WTC11 (cell line): ENCODE data around the gene KCNS3.

ENCODE experiments used
- ESRRA ChIP-seq: sonication (generic); formaldehyde crosslinking; IDR thresholded peaks from 2 replicates; pipeline ENCODE4 v1.8.1; 2022; ENCODE audit warnings: mild to moderate bottlenecking, missing genetic modification reagents, borderline replicate concordance
- PRRX2 ChIP-seq: fragments of 250-450 bp; sonication (Bioruptor Pico); IDR thresholded peaks from 2 replicates; pipeline ENCODE4 v1.8.0; 2021; ENCODE audit warnings: mild to moderate bottlenecking
- TCF7 ChIP-seq: sonication (generic); formaldehyde crosslinking; IDR thresholded peaks from 2 replicates; pipeline ENCODE4 v1.8.0; 2022; ENCODE audit warnings: mild to moderate bottlenecking, low read depth, missing genetic modification reagents, moderate library complexity
- TF ChIP-seq, protein P1 (sequence below): sonication (generic); formaldehyde crosslinking; IDR thresholded peaks from 2 replicates; pipeline ENCODE4 v1.8.1; 2023; ENCODE audit warnings: mild to moderate bottlenecking, moderate library complexity, missing genetic modification reagents
- TF ChIP-seq, protein P2 (sequence below): fragments of 200-600 bp; IDR thresholded peaks from 2 replicates; pipeline ENCODE4 v1.8.0; 2022; ENCODE audit warnings: antibody characterized with exemption
- TF ChIP-seq, protein P3 (sequence below): sonication (generic); formaldehyde crosslinking; IDR thresholded peaks from 2 replicates; pipeline ENCODE4 v1.8.1; 2023; ENCODE audit warnings: mild to moderate bottlenecking, missing genetic modification reagents

DNA sequence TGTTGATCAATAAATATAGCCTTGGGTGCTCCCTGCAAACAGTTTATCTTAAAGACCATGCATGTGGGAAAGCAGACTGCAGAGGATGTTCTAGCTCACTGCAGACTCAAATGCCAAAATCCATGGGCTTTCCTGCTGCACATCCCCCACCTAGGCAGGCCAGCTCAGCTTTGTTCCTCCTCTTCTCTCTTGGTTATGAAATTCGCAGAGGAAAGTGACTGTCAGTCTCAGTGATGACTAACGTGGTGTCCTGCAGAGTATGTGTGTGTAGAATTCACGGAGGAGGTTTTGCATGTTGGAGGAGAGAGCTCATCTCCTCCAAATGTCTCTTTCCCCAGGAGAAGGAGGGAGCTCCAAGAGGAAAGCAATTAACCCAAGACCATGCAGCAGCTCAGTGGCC lies 21.4 kb upstream of the KCNS3 start:
- no peak for TF ChIP-seq TCF7
- TF ChIP-seq, protein P1, sequence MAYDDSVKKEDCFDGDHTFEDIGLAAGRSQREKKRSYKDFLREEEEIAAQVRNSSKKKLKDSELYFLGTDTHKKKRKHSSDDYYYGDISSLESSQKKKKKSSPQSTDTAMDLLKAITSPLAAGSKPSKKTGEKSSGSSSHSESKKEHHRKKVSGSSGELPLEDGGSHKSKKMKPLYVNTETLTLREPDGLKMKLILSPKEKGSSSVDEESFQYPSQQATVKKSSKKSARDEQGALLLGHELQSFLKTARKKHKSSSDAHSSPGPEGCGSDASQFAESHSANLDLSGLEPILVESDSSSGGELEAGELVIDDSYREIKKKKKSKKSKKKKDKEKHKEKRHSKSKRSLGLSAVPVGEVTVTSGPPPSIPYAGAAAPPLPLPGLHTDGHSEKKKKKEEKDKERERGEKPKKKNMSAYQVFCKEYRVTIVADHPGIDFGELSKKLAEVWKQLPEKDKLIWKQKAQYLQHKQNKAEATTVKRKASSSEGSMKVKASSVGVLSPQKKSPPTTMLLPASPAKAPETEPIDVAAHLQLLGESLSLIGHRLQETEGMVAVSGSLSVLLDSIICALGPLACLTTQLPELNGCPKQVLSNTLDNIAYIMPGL: no peak
- TF ChIP-seq, protein P2, sequence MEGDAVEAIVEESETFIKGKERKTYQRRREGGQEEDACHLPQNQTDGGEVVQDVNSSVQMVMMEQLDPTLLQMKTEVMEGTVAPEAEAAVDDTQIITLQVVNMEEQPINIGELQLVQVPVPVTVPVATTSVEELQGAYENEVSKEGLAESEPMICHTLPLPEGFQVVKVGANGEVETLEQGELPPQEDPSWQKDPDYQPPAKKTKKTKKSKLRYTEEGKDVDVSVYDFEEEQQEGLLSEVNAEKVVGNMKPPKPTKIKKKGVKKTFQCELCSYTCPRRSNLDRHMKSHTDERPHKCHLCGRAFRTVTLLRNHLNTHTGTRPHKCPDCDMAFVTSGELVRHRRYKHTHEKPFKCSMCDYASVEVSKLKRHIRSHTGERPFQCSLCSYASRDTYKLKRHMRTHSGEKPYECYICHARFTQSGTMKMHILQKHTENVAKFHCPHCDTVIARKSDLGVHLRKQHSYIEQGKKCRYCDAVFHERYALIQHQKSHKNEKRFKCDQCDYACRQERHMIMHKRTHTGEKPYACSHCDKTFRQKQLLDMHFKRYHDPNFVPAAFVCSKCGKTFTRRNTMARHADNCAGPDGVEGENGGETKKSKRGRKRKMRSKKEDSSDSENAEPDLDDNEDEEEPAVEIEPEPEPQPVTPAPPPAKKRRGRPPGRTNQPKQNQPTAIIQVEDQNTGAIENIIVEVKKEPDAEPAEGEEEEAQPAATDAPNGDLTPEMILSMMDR: no peak
- TF ChIP-seq, protein P3, sequence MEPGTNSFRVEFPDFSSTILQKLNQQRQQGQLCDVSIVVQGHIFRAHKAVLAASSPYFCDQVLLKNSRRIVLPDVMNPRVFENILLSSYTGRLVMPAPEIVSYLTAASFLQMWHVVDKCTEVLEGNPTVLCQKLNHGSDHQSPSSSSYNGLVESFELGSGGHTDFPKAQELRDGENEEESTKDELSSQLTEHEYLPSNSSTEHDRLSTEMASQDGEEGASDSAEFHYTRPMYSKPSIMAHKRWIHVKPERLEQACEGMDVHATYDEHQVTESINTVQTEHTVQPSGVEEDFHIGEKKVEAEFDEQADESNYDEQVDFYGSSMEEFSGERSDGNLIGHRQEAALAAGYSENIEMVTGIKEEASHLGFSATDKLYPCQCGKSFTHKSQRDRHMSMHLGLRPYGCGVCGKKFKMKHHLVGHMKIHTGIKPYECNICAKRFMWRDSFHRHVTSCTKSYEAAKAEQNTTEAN (CRISPR knock-in tag): no peak
- TF ChIP-seq ESRRA (CRISPR knock-in tag): no peak
- TF ChIP-seq PRRX2 (CRISPR knock-in tag): no peak
